ENCODE data around the gene PDE8B.

DNA sequence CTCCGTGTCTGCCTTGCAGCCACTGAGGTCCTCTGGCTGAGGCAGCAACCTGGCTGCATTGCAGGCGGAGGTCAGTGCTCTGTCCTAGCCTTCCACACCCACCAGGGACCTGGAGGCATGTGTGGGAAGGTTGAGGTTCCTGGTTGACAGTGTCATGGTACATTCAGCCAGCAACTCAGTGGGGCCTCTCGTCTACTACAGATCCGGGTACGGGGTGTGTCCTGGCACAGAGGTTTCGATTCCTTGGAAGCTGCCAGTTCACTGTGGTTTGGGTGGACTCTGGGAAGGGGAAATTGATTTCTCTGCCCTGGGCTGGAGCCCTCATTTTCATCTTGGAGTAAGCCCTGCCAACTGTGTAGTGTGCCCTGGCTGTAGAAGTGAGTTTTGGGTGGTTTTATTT, 45.1 kb downstream of the PDE8B start:
- TF ChIP-seq, protein P1, sequence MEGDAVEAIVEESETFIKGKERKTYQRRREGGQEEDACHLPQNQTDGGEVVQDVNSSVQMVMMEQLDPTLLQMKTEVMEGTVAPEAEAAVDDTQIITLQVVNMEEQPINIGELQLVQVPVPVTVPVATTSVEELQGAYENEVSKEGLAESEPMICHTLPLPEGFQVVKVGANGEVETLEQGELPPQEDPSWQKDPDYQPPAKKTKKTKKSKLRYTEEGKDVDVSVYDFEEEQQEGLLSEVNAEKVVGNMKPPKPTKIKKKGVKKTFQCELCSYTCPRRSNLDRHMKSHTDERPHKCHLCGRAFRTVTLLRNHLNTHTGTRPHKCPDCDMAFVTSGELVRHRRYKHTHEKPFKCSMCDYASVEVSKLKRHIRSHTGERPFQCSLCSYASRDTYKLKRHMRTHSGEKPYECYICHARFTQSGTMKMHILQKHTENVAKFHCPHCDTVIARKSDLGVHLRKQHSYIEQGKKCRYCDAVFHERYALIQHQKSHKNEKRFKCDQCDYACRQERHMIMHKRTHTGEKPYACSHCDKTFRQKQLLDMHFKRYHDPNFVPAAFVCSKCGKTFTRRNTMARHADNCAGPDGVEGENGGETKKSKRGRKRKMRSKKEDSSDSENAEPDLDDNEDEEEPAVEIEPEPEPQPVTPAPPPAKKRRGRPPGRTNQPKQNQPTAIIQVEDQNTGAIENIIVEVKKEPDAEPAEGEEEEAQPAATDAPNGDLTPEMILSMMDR (IDR thresholded peaks at IDR 0.05), result no peak
- TF ChIP-seq POLR2A (IDR thresholded peaks at IDR 0.05), result no peak

All from ovary (tissue), 3 donors.